ENCODE data around the gene TMEM151B. TPM values are rescaled to one million over a fixed set of nuclear protein-coding genes. Genes with fewer than 3 reads are reported as not detected.

TMEM151B gene
- total RNA-seq, 1 donor from 2014 or later: 0.13 TPM

- no peak for DNase-seq (ENCODE audit: low spot score)
- no peak overlapping the region for H3K4me3 Mint-ChIP-seq
- no peaks in the 10 kb centered on the region for H3K9me3 Mint-ChIP-seq
- H3K27ac Mint-ChIP-seq: no peak overlapping the region
- H3K27me3 Mint-ChIP-seq (ENCODE audit: insufficient read depth, low read depth): peaks cover 3% of the 10 kb centered on the region
- TF ChIP-seq EZH2phosphoT487 (IDR thresholded peaks at IDR 0.05) (no peak), EZH2 (IDR thresholded peaks at IDR 0.05) (no peak), CTCF (IDR thresholded peaks at IDR 0.05) (no peak)
- Histone ChIP-seq H3K9ac (no peak overlapping the region), H3F3A (ENCODE audit: low read depth) (no peaks in the 10 kb centered on the region), H3K27ac (no peak overlapping the region), H3K36me3 (no peaks in the 10 kb centered on the region), H3K27me3 (no peaks in the 10 kb centered on the region), H3K79me2 (ENCODE audit: low read depth) (no peaks in the 10 kb centered on the region), H2AFZ (replicated peaks) (no peak overlapping the region), H3K4me3 (no peak overlapping the region), H3K4me2 (no peak overlapping the region), H3K4me1 (no peaks in the 10 kb centered on the region), H3K9me3 (ENCODE audit: low read depth) (no peaks in the 10 kb centered on the region), H4K20me1 (ENCODE audit: low read depth) (no peaks in the 10 kb centered on the region)
- no peaks in the 10 kb centered on the region for H3K36me3 Mint-ChIP-seq
- no peaks in the 10 kb centered on the region for H3K4me1 Mint-ChIP-seq
Measured at GRCh38 chr6:44356487-44356886, 86.2 kb downstream of the TMEM151B start.

MicroRNAs within 50 kb of the gene (microRNA counts, 767-probe panel; counts per million panel counts)
- 460 counts per million, percentile 90 among the panel's probes with 10 or more counts for microRNA hsa-miR-4647

Other genes starting within 250 kb of the TMEM151B start
- gene MRPL14, start 143.0 kb upstream of the TMEM151B start, total RNA-seq (ENCODE audit: low replicate concordance): 40.4 and 53.5 TPM in 2 replicates
- 25.4 and 30.8 TPM in 2 replicates for gene TMEM63B, start 142.9 kb upstream of the TMEM151B start, total RNA-seq (ENCODE audit: low replicate concordance)
- gene CAPN11, start 111.6 kb upstream of the TMEM151B start, total RNA-seq (ENCODE audit: low replicate concordance): 0.40 and 0.49 TPM in 2 replicates
- gene MYMX, start 53.5 kb upstream of the TMEM151B start, total RNA-seq (ENCODE audit: low replicate concordance): 0.54 and 1.5 TPM in 2 replicates
- gene SLC29A1, start 46.9 kb upstream of the TMEM151B start, total RNA-seq (ENCODE audit: low replicate concordance): 34.8 and 69.7 TPM in 2 replicates
- 1,851 and 2,068 TPM in 2 replicates for gene HSP90AB1, start 23.3 kb upstream of the TMEM151B start, total RNA-seq (ENCODE audit: low replicate concordance)
- gene SLC35B2, start 12.9 kb upstream of the TMEM151B start, total RNA-seq (ENCODE audit: low replicate concordance): 33.9 and 47.0 TPM in 2 replicates
- gene NFKBIE, start 4.9 kb upstream of the TMEM151B start, total RNA-seq (ENCODE audit: low replicate concordance): 5.1 and 15.5 TPM in 2 replicates
- 16.1 and 29.3 TPM in 2 replicates for gene AARS2, start 42.9 kb downstream of the TMEM151B start, total RNA-seq (ENCODE audit: low replicate concordance)
- 0.25 TPM in 1 of 2 replicates, not detected in the other for gene SPATS1, start 72.2 kb downstream of the TMEM151B start, total RNA-seq (ENCODE audit: low replicate concordance)
- 37.9 and 53.6 TPM in 2 replicates for gene CDC5L, start 117.3 kb downstream of the TMEM151B start, total RNA-seq (ENCODE audit: low replicate concordance)